HG02642 (cell line): ENCODE results near the gene HSPD1.

Experiments used
- ATAC-seq: cut with Tn5 transposase; IDR thresholded peaks from one replicate; pipeline ENCODE4 v1.9.1; 2021; ENCODE audit warnings: mild to moderate bottlenecking; ENCODE audit not compliant: unreplicated experiment, poor library complexity

Gene HSPD1

GRCh38 chr2:197446844-197447243 lies 52.8 kb downstream of the HSPD1 start:
- no peak for ATAC-seq

- no peak for ATAC-seq
Observed at GRCh38 chr2:197445746-197446145, 53.9 kb downstream of the HSPD1 start.

- ATAC-seq: no peak
Observed at GRCh38 chr2:197442857-197443256, 56.8 kb downstream of the HSPD1 start.

- no peak for ATAC-seq
Observed at GRCh38 chr2:197437380-197437779, 62.3 kb downstream of the HSPD1 start.
